Caco-2 (cell line): ENCODE measurements around the gene TPM4. TPM values are rescaled to one million over a fixed set of nuclear protein-coding genes. Genes with fewer than 3 reads are reported as not detected.

Experiments used
- BruUV-seq: library from RNA; stranded (reverse); fragments of 400-500 nt; replicated peaks from 2 replicates; lab custom pipeline; 2021; lab: Mats Ljungman, UMichigan
- CTCF ChIA-PET: fragments of 300-600 bp; sonication (Branson Sonifier 250); formaldehyde crosslinking; loops from one replicate; lab custom pipeline; 2022; ENCODE audit warnings: antibody characterized with exemption; lab: Charles Lee
- POLR2A ChIA-PET: fragments of 300-600 bp; sonication (Branson Sonifier 250); formaldehyde crosslinking; loops from one replicate; lab custom pipeline; 2022; ENCODE audit warnings: antibody characterized with exemption; lab: Charles Lee
- DNase-seq, 2 experiments: peaks; one replicate each; pipeline versions ENCODE4 v3.0.0 to v3.0.0-alpha.2; 2020 to 2022
- H3K27me3 ChIP-seq: replicated peaks from 2 replicates; pipeline ENCODE4 v1.6.0; 2011; ENCODE audit warnings: low read length; ENCODE audit not compliant: control insufficient read depth, insufficient read depth
- H3K36me3 ChIP-seq: 2 replicates; pipeline ENCODE4 v1.5.1; 2011; ENCODE audit warnings: low read length; ENCODE audit not compliant: control insufficient read depth, insufficient read depth
- H3K4me1 ChIP-seq: fragments of 250-450 bp; sonication (Bioruptor Pico); 2 replicates; pipeline ENCODE4 v1.5.1; 2020; ENCODE audit warnings: mild to moderate bottlenecking
- H3K4me3 ChIP-seq: 2 replicates; pipeline ENCODE4 v1.5.1; 2011; ENCODE audit warnings: low read depth, mild to moderate bottlenecking, control low read depth, low read length
- H3K9me3 ChIP-seq: fragments of 250-450 bp; sonication (Bioruptor Pico); 2 replicates; pipeline ENCODE4 v1.5.1; 2020; ENCODE audit warnings: mild to moderate bottlenecking, moderate library complexity
- H3K27ac Mint-ChIP-seq: one replicate; pipeline ENCODE4 v1.8.0; 2022; ENCODE audit warnings: mixed read lengths; ENCODE audit not compliant: unreplicated experiment
- H3K27me3 Mint-ChIP-seq: one replicate; pipeline ENCODE4 v1.8.0; 2022; ENCODE audit warnings: mixed read lengths; ENCODE audit not compliant: insufficient read depth, unreplicated experiment
- H3K36me3 Mint-ChIP-seq: one replicate; pipeline ENCODE4 v1.8.0; 2022; ENCODE audit warnings: mild to moderate bottlenecking, mixed read lengths; ENCODE audit not compliant: insufficient read depth, unreplicated experiment
- H3K4me1 Mint-ChIP-seq: one replicate; pipeline ENCODE4 v1.8.0; 2022; ENCODE audit warnings: low read depth, mixed read lengths; ENCODE audit not compliant: unreplicated experiment
- H3K4me3 Mint-ChIP-seq: one replicate; pipeline ENCODE4 v1.8.0; 2022; ENCODE audit warnings: mild to moderate bottlenecking, moderate library complexity, mixed read lengths; ENCODE audit not compliant: unreplicated experiment
- H3K9me3 Mint-ChIP-seq: one replicate; pipeline ENCODE4 v1.8.0; 2022; ENCODE audit warnings: mixed read lengths; ENCODE audit not compliant: unreplicated experiment
- CTCF ChIP-seq, 2 experiments: fragments of 200-600 bp in 1 of 2; IDR thresholded peaks; 1 replicate in 1 of 2; 2 replicates in 1 of 2; pipeline versions ENCODE4 v1.5.1 to v1.8.0; 2011 to 2022; ENCODE audit warnings: antibody characterized with exemption in 1 of 2, control low read depth in 1 of 2, inconsistent platforms in 1 of 2, low read depth in 1 of 2, low read length in 1 of 2, mild to moderate bottlenecking in 1 of 2, moderate library complexity in 1 of 2; ENCODE audit not compliant: insufficient read depth in 1 of 2, severe bottlenecking in 1 of 2, unreplicated experiment in 1 of 2
- intact Hi-C: fragments of 100-400 bp; cut with micrococcal nuclease; formaldehyde crosslinking; loops from one replicate; pipeline ENCODE4 v1.10.0; 2022; ENCODE audit not compliant: unreplicated experiment
- total RNA-seq: library from RNA; stranded (reverse); gene quantifications from 2 replicates; pipeline ENCODE4 v1.2.3, GENCODE V29; 2022

The TPM4 gene
- total RNA-seq, 1 experiment from 2014 or later, result 368 TPM

GRCh38 chr19:16068696-16069259, 7.5 kb upstream of the TPM4 start:
- no peaks in the 10 kb centered on the region for H3K27me3 Mint-ChIP-seq
- no peak for DNase-seq
- POLR2A ChIA-PET, result no interaction called here
- Histone ChIP-seq H3K27me3 (no peaks in the 10 kb centered on the region), H3K4me3 (no peak overlapping the region), H3K36me3 (no peaks in the 10 kb centered on the region), H3K4me1 (0 out of 2 replicates have a peak, but pooled peaks cover 4% of the 10 kb centered on the region), H3K9me3 (no peaks in the 10 kb centered on the region)
- H3K36me3 Mint-ChIP-seq, result no peaks in the 10 kb centered on the region
- no peaks in the 10 kb centered on the region for H3K9me3 Mint-ChIP-seq
- intact Hi-C loops, result no loop called here
- BruUV-seq, result no TSS peak
- no peak overlapping the region for H3K4me3 Mint-ChIP-seq
- TF ChIP-seq CTCF (IDR thresholded peaks at IDR 0.05; ENCODE audit: insufficient read depth in 1 of 2, low read depth in 1 of 2, low read length in 1 of 2, severe bottlenecking in 1 of 2, unreplicated experiment in 1 of 2), result no peak
- H3K27ac Mint-ChIP-seq, result no peak overlapping the region
- H3K4me1 Mint-ChIP-seq, result peaks cover 7% of the 10 kb centered on the region
- CTCF ChIA-PET, result no interaction called here

- Mint-ChIP-seq H3K4me1 (peaks cover 7% of the 10 kb centered on the region), H3K4me3 (no peak overlapping the region), H3K36me3 (peaks cover 3% of the 10 kb centered on the region), H3K27me3 (no peaks in the 10 kb centered on the region), H3K27ac (no peak overlapping the region), H3K9me3 (no peaks in the 10 kb centered on the region)
- intact Hi-C loops, result no loop called here
- no peak for DNase-seq
- no peak for TF ChIP-seq CTCF (IDR thresholded peaks at IDR 0.05; ENCODE audit: insufficient read depth in 1 of 2, low read depth in 1 of 2, low read length in 1 of 2, severe bottlenecking in 1 of 2, unreplicated experiment in 1 of 2)
- no TSS peak for BruUV-seq
- Histone ChIP-seq H3K9me3 (no peaks in the 10 kb centered on the region), H3K4me1 (0 out of 2 replicates have a peak, but pooled peaks cover 4% of the 10 kb centered on the region), H3K36me3 (no peaks in the 10 kb centered on the region), H3K27me3 (no peaks in the 10 kb centered on the region), H3K4me3 (no peak overlapping the region)
- CTCF ChIA-PET, result no interaction called here
- POLR2A ChIA-PET, result no interaction called here
Measured at GRCh38 chr19:16069813-16070365, 6.4 kb upstream of the TPM4 start.

- peaks cover 9% of the 10 kb centered on the region for H3K36me3 Mint-ChIP-seq
- ChIA-PET CTCF (no interaction called here), POLR2A (no interaction called here)
- Histone ChIP-seq H3K36me3 (no peaks in the 10 kb centered on the region), H3K9me3 (no peaks in the 10 kb centered on the region), H3K4me1 (0 out of 2 replicates have a peak, but pooled peaks cover 4% of the 10 kb centered on the region), H3K27me3 (no peaks in the 10 kb centered on the region), H3K4me3 (no peak overlapping the region)
- no TSS peak for BruUV-seq
- intact Hi-C loops, result no loop called here
- DNase-seq, result no peak
- H3K4me3 Mint-ChIP-seq, result no peak overlapping the region
- H3K27ac Mint-ChIP-seq, result no peak overlapping the region
- peaks cover 7% of the 10 kb centered on the region for H3K4me1 Mint-ChIP-seq
- H3K9me3 Mint-ChIP-seq, result no peaks in the 10 kb centered on the region
- H3K27me3 Mint-ChIP-seq, result no peaks in the 10 kb centered on the region
- TF ChIP-seq CTCF (IDR thresholded peaks at IDR 0.05; ENCODE audit: insufficient read depth in 1 of 2, low read depth in 1 of 2, low read length in 1 of 2, severe bottlenecking in 1 of 2, unreplicated experiment in 1 of 2), result no peak
Measured at GRCh38 chr19:16070366-16070990, 5.8 kb upstream of the TPM4 start.
